NCI-H82 treated with DMSO at 0.1 percent for 48 hours (cell line): ENCODE data around the gene CLDN1.
"Not testable (repeated sequence)": the region's sequence is repeated elsewhere in the genome, so short reads cannot be mapped to it uniquely, and the experiment has no call there.

Experiments
- DNase-seq: peaks from one replicate; lab custom pipeline; 2025; ENCODE audit not compliant: unreplicated experiment; lab: John Stamatoyannopoulos, UW

The CLDN1 gene

DNA sequence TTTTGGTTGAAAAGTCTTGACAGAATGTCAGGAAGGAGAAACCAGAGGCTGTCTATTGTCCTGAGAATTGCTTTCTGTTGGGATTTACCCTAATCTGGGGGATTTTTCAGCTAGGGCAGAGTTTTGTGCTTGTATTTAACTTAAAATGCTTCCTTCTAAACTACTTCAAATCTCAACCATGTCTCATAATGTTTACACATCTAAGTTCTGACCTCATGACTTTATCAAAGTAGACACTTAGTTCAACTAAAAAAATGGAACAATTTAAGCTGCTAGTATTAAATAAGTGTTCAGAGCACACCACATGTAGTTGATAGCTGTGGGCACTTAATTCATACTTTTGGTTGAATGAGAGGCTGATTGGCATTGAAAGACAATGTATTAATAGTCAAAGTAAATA lies 28.2 kb downstream of the CLDN1 start:
- DNase-seq, result no peak

- no peak for DNase-seq
These were observed 28.6 kb downstream of the CLDN1 start for GRCh38 chr3:190293621-190294020.

GRCh38 chr3:190291994-190292584 lies 30.2 kb downstream of the CLDN1 start:
- no peak for DNase-seq

DNA sequence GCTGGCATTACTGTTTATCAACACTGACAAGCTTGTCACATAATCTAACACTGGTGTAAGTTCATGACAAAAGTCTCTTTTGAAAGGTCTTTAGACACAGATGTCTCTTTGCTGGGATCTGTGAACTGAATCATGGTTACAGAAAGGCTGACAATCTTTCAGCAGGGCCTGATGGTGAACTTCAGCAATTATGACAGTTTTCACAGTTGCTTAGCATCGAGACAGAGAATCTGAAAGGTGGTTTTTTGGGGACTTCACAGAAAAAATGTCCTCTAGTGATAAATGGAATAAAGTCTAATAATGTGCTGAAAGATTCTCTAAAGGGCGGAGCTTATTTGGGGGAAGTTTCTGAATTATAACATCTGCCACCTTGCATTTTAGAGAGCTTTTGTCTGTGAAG lies 32.3 kb downstream of the CLDN1 start:
- DNase-seq, result no peak

DNA sequence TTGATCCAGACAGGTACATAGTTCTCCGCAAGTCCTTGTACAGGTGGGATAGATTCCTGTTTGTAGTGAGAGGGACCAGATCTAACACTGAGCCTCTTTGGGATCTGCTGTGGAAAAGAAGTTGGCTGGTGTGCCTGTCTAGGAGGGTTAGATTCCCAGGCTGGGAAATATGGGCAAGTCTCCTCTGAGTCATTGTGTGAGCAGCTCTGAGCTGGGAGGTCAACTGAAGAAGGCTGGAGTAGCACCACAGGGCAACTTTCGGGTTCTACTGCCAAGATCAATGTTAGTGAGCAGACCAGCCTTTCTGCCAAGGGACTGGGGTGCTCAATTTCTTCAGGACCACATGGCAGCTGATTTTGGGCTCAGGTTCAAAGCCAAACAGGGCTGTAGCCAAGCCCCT lies 33.4 kb downstream of the CLDN1 start:
- DNase-seq, result no peak

- no peak for DNase-seq
These were observed 36.2 kb downstream of the CLDN1 start for GRCh38 chr3:190286014-190286413.

- no peak for DNase-seq
These were observed 40.8 kb downstream of the CLDN1 start for GRCh38 chr3:190281308-190282051.

GRCh38 chr3:190279690-190280089 lies 42.6 kb downstream of the CLDN1 start:
- no peak for DNase-seq

- DNase-seq, result no peak
These were observed 49.5 kb downstream of the CLDN1 start for GRCh38 chr3:190272747-190273146.

- no peak for DNase-seq
These were observed 53.1 kb downstream of the CLDN1 start for GRCh38 chr3:190269101-190269500.

DNA sequence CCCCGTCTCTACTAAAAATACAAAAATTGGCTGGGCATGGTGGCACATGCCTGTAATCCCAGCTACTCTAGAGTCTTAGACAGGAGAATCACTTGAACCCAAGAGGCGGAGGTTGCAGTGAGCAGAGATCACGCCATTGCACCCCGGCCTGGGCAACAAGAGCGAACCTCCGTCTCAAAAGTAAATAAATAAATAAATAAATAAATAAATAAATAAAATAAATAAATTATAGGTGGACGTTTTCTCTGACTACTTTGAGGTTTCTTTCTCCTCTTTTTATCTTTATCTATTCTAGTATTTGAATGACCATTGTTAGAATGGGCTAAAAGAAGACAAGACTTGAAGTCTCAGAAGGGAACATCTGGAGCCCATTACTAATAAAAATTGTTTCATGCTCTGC lies 54.8 kb downstream of the CLDN1 start:
- not testable (repeated sequence) for DNase-seq

- DNase-seq, result no peak
These were observed 55.3 kb downstream of the CLDN1 start for GRCh38 chr3:190266913-190267290.

- DNase-seq, result no peak
These were observed 55.9 kb downstream of the CLDN1 start for GRCh38 chr3:190266265-190266912.

DNA sequence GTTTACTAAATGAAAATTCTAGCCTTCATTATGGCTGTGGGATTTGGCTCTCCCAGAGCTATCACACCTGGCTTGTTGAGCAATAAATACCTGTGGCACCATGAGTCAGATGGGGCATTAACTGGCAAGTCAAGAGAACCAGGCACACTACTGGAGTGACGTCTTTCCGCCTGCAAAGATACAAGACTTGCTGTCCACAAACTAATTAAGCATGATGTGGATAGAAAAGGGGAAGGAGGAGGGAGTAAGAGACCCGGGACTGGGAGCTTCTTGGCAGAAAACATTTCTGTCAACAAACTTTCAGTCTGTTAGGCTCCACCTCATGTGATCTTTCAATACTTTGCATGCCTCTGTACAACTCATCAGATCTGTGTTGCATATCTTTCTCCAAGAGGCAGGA lies 56.5 kb downstream of the CLDN1 start:
- no peak for DNase-seq

DNA sequence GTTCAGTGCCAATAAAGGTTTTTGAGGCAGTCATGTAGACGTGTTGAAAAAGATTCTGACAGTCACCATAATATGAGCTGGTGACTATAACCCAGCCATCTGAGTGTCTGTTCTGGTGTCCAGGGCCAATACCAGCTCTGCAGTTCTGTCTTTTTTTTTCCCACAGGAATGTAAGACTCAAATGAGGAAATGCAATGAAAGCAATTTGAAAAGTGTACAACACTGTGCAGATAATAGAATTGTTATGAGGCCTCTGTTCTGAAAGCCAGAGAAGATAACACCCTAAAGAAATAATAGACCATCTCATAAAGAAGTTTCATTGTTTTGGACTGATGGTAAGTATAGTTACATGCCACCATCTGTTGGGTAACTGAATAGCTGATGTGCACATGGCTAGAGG lies 57.1 kb downstream of the CLDN1 start:
- DNase-seq, result no peak

GRCh38 chr3:190261740-190262139 lies 60.5 kb downstream of the CLDN1 start:
- no peak for DNase-seq

DNA sequence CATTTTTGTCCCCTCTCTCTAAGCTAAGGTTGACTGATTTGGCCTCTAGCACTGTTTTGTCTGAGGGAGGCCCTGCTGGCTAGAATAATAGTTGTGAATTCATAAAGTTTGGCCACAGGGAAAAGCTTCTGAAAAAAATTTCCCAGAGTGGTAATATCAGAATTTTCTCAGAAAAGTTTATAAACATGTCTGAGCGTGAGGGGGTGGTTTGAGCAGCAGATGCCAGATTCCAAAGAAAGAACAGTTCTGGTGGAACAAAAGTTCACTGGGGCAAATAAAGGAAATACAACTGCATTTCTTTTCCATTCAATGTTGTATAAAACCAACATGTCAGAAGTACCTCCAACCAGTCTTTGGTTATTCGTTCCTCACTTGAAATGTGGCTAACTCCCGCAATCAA lies 61.2 kb downstream of the CLDN1 start:
- DNase-seq, result no peak

GRCh38 chr3:190260301-190260700 lies 61.9 kb downstream of the CLDN1 start:
- no peak for DNase-seq

DNA sequence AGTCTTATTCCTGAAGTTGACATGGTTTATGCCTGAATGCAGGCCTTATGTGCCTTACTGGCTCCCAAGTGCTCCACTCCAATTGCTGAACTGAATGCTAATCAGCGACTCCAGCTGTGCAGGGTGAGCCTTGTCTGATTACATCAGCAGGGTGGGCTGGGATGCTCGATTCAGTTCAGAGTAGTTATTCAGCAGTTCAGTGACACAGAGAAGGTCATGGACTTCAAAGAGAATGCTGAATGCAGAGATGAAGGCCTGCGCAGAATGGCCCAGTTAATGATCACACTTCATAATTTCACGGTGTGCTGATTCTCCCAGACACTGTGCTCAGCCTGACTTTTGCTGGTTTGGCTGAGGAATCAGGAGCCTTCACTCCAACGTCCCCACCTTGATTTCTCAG lies 63.6 kb downstream of the CLDN1 start:
- no peak for DNase-seq
